Fibroblast of pulmonary artery (primary cell): ENCODE results near the gene ARMCX1.
"Not testable (repeated sequence)": the region's sequence is repeated elsewhere in the genome, so short reads cannot be mapped to it uniquely, and the experiment has no call there.

Source experiments
- DNase-seq: peaks from one replicate; pipeline ENCODE4 v3.0.0-alpha.2; 2010; ENCODE audit warnings: low read depth
- H3K4me3 ChIP-seq: replicated peaks from 2 replicates; pipeline ENCODE4 v1.5.1; 2011; ENCODE audit warnings: low read depth, mild to moderate bottlenecking, control low read depth, low read length, moderate library complexity
- CTCF ChIP-seq: IDR thresholded peaks from 2 replicates; pipeline ENCODE4 v1.5.1; 2011; ENCODE audit warnings: mild to moderate bottlenecking, control low read depth, low read length, inconsistent platforms; ENCODE audit errors: missing control alignments

Gene ARMCX1

GRCh38 chrX:101551380-101551767 lies 1.0 kb downstream of the ARMCX1 start:
- no peak for DNase-seq
- TF ChIP-seq CTCF = no peak
- H3K4me3 ChIP-seq = peak overlapping the region; percentile 76

- H3K4me3 ChIP-seq = no peak overlapping the region
- DNase-seq = no peak
- no peak for TF ChIP-seq CTCF
Observed at GRCh38 chrX:101552714-101553113, 2.4 kb downstream of the ARMCX1 start.

GRCh38 chrX:101564651-101565050 lies 14.3 kb downstream of the ARMCX1 start:
- H3K4me3 ChIP-seq = no peak overlapping the region
- no peak for DNase-seq
- TF ChIP-seq CTCF = no peak

- peak; percentile 81 for DNase-seq
- TF ChIP-seq CTCF = peak; percentile 52
- no peak overlapping the region for H3K4me3 ChIP-seq
Observed at GRCh38 chrX:101595739-101596419, 45.5 kb downstream of the ARMCX1 start.

- H3K4me3 ChIP-seq, DNase-seq: not testable (repeated sequence)
Observed at GRCh38 chrX:101599592-101599991, 49.2 kb downstream of the ARMCX1 start.

- DNase-seq = no peak
- TF ChIP-seq CTCF = no peak
- no peak overlapping the region for H3K4me3 ChIP-seq
Observed at GRCh38 chrX:101602077-101602476, 51.7 kb downstream of the ARMCX1 start.
